Lung microvascular endothelial cell (primary cell): Measurements from ENCODE around the gene PNKP. TPM values are rescaled to one million over a fixed set of nuclear protein-coding genes. Genes with fewer than 3 reads are reported as not detected.

Source experiments
- DNase-seq, 2 donors: peaks; one replicate each; pipeline versions ENCODE4 v3.0.0 to v3.0.0-alpha.2; 2010; ENCODE audit warnings: low read depth in 2 of 2
- total RNA-seq: library from RNA; depleted of rRNA; stranded (reverse); fragments of >200 nt; gene quantifications from 2 replicates; pipeline ENCODE4 v1.2.1, GENCODE V29; 2014

PNKP gene
- total RNA-seq, 1 donor from 2014 or later, result 27.4 TPM

DNA sequence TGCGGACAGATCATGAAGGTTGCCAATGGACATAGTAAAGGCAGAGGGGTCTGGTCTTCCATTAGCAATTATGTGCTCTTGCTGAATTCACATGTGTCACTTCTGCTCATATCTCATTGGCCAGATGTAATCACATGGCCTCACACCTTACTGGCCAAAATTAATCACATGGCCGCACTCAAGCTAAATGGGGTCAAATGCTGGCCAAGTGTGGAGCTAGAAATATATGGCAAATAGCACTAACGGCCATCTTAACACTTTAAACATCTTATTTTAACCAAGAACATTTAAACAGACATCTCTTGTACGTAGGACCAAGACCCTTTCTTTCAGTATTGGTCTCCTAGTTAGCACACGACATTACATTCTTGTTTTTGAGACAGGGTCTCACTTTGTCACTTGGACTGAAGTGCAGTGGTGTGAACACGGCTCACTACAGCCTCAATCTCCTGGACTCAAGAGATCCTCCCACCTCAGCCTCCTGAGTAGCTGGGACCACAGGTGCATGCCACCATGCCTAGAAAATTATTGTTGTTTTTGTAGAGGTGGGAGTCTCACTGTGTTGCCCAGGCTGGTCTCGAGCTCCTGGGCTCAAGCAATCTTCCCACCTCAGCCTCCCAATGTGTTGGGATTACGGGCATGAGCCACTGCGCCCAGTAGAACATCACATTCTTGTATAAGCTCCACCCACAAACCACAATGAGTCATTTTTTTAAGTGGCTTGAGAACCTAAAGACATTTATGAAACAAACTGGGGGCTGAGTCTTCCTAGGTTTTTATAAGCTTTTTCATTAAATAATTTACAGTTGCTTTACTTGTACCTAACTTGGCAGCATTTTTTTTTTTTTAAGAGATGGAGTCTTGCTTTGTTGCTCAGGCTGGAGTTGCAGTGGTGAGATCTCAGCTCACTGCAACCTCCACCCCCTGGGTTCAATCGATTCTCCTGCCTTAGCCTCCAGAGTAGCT is 19.4 kb downstream of the PNKP start:
- peak in 1 of 2 donors; percentile 74 for DNase-seq

DNA sequence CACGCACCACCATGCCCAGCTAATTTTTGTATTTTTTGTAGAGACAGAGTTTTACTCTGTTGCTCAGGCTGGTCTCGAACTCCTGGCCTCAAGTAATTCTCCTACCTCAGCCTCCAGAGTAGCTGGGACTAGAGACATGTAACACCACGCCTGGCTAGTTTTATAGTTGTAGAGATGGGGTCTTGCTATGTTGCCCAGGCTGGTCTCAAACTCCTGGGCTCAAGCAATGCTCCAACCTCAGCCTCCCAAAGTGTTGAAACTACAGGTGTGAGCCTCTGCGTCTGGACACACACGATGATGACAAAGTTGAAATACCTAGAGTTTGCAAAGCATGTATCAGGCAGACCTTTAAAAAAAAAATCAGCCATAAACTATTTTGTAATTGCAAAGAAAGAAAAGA is 21.0 kb downstream of the PNKP start:
- DNase-seq, result no peak

DNA sequence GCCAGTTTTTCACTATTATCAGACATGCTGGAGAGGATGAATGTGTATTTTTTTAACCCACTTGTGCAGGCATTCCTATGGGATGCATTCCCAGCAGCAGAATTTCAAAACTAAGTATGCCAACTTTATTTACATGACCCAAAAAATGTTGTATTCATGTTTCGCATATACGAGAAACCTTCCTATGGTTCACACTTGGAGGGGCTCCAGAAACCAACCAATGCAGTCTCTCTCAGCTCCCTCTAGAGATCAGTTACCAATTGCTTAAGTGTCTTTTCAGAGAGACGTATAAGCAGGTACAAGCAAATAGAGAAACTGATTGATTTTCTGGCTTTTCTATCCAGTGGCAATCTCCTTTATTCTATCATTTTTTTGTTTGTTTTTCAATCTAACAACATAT is 22.0 kb downstream of the PNKP start:
- no peak for DNase-seq

DNA sequence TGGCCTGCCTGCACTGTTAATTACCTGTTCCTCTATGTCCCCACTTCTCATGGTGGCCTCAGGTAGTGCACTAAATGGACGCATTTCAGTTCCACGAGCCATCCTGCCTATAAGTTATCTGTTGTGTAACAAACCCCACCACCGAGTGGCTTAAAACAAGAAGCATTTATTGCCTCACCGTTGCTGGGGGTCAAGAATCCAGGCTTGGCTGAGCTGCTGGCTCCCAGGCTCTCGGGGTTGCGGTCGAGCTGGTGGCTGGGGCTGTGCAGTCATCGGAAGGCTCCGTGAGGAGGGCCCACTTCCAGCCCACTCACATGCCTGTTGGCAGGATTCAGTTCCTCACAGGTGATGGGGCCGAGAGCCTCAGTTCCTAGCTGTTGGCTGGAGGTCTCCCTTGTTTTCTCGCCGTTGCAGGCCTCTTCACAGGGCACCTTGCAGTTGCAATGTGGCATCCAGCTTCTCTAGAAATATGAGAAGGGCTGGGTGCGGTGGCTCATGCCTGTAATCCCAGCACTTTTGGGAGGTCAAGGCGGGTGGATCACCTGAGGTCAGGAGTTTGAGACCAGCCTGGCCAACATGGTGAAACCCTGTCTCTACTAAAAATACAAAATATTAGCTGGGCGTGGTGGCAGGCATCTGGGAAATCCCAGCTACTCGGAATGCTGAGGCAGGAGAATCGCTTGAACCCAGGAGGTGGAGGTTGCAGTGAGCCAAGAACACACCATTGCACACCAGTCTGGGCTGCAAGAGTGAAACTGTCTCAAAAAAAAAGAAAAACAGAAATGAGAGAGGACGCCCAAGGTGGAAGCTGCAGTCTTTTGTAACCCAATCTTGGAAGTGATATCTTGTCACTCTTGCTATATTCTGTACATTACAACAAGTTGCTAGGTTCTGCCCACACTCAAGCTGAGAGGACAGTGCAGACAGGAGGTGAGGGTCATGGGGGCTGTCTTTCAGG is 23.0 kb downstream of the PNKP start:
- DNase-seq, result no peak

DNA sequence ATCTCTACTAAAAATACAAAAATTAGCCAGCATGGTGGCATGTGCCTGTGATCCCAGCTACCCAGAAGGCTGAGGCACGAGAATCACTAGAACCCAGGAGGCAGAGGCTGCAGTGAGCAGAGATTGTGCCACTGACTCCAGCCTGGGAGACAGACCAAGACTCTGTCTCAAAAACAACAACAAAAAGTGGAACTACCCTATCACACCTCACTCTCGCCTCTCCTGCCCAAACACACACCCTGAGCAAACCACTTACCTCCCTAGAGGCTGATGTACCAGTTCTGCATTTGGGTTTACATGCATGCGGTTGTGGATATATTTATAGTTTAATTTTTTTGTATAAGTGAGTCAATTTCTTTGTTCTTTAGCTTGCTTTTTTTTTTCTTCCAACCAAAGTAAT is 24.1 kb downstream of the PNKP start:
- no peak for DNase-seq

DNA sequence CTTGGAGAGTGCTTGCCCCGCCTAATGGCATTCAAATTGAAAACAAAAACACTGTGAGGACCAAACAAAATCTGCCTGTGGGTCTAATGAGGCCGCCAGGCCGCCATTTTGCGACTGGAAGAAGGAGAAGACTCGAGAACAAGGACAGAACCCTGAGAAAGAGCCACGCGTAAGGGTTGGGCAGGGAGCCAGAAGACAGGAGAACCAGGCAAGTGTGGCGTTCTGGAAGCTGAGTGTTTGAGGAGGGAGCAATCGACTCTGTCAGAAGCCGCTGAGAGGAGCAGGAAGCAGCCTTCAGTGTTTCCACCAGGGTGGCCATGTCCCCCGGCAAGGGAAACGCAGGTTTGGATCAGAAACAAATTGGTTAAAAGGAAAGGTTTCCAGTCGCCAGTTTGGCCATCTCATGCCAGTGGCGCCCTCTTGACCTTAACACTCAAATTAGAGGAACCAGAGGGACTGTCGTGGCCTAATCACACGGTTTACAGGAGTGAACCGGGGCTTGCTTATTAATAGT is 26.6 kb downstream of the PNKP start:
- DNase-seq, result no peak

DNA sequence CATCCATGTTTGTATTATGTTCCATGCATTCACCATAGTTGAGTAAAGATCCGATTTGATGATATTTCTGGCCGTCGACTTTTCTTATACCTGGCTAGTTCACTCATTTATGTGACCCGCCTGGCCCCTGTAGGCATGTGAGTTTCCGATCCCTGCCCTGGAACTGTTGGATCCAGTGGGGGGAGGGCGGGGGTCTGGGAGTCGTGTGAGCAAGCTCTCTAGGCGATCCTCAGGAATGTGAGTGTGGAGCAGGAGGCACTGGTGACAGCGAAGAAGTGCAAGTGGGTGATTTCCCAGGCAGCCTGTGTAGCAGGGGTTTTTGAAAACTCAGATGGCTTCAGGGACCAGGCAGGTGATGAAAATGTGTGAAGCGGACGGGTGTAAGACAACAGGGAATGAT is 27.1 kb downstream of the PNKP start:
- DNase-seq, result no peak

DNA sequence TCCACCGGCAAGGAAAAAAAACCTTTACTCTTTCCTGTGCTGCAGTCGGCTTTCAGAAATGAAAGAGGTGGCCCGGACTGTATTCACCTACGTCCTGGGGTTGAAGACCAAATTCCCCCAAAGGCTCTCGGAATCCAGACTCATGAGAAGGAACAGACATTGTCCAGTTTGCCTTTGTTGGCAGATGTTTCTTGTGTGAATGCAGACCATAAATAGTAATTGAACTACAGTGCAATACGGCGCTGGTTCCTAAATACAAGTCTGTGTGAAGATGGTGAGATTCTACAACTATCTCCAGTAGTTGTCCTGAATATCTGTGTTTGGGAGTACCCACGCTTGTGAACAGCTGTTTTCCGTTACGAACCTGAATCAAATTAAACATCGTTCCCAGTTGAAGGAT is 27.7 kb downstream of the PNKP start:
- DNase-seq, result no peak

DNA sequence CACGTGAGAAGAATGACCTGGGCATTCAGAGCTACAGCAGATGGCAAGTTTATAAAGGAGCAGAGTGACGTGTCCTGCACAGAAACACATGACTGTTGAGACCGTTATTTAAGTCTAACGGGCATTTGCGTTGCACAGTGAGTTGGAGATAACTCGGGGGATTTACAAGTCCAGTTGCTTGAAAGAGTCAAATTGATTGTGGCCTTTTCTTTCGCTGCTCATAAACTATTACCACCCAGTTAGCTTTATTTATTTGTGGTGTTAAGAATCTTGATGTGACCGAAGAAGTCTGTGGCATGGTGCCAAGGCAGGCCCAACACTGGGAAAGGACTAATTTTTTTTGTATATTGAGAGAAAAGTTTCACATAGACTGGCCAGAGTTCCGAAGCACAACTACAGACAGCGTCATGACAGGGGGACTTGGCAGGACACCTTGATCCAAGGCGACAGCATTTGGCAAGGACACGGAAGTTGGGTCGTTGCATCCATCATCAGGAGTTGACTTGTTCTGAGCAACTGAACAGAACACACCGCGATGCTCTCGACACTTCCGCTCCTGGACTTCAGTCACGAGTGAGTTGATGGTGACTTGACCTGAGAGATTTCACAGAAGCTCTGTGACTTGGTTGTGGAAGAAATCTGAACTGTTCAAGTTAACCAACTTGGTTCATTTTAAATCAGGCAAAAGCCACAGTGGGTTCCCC is 28.3 kb downstream of the PNKP start:
- no peak for DNase-seq

DNA sequence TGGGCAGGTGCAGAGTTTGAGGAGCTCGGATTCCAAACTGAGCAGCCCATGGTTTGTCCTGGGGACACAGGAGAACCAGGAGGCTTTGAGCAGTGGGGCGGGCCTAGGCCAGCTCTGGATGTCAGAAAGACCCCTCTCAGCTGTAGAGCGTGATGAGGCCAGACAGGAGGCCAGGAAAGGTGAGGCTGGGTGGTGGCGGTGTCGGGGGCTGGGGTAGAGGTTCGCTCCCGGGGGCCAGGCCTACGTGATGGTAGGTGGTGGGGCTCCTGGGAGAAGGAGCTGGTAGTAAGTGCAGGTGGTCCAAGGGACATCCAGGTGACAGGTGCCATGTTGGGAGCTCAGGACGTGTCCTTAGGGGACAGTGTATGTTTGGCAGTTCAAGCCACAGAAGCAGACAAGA is 30.0 kb downstream of the PNKP start:
- DNase-seq, result no peak

DNA sequence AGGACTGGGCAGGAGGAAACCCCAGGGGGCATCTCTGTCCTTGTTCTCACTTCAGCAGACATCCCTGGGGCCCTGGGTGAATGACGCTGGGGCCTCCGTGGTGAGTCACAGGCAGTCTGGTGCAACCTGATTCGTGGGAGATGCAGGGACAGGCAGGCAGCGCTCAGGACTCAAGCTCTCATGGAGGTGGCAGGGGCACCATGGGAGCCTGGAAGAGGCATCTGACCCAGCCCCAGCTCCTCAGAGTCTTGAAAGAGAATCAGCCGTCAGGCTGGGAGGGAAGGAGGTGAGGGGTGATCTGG is 30.4 kb downstream of the PNKP start:
- DNase-seq, result no peak

DNA sequence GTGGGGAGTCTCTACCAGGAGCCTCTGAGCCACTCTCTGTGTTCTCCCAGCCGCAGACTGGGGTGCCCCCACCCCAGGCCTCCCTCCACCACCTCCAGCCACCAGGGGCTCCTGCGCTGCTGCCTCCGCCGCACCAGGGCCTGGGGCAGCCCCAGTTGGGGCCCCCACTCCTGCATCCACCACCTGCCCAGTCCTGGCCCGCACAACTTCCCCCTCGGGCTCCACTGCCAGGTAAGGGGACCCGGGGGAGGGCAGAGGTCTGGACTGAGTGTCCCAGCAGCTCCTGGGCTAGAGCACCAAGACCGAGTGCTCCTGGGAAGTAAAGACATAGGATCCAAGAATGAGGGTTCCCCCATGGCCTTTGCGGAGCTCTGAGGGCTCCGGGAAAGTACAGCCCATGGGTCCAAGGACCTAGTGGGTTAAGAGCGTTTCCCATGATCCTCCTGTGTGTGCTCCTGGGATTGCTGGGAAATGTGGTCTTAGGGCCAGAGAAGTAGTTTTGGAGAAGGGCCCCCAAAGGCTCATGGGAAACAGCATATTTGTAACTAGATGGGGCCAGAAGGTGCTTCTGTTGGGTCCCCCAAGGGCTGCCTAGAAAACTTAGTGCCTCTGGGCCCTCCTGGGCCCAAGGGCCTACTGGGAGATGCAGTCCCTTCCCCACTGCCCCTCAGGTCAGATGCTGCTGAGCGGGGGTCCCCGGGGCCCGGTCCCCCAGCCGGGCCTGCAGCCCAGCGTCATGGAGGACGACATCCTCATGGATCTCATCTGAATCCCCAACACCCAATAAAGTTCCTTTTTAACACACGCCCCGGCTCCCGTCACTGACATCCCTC is 31.0 kb downstream of the PNKP start:
- no peak for DNase-seq

DNA sequence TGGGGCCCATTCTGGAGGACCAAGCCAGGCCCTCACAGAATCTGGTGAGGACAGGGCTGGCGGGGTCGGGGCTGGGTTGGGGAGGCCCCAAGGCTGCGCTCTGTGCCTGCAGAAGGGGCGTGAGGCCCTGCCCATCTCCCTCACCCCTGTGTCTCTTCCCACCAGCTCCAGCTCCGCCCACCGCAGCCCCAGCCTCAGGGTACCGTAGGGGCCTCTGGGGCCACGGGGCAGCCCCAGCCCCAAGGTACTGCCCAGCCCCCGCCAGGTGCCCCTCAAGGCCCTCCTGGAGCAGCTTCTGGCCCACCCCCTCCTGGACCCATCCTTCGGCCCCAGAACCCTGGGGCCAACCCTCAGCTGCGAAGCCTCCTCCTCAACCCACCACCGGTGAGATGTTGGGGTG is 31.8 kb downstream of the PNKP start:
- no peak for DNase-seq

DNA sequence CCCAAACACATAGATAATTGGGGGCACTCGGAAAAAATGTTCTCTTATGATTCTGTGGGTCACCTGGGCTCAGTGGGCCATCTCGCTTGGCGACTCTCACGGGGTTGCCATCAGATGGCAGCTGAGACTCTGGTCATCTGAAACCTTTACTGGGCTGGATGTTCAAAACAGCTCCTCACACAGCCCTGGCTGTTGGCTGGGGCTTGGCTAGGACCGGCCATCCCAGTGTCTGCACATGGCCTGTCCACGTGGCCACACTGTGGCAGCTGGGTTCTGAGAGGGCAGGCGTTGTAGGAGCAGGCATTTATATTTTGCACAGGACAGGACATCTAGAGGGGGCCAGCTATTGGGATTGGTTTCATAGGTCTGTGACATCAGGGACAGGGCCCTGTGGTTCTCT is 33.8 kb downstream of the PNKP start:
- DNase-seq, result no peak

DNA sequence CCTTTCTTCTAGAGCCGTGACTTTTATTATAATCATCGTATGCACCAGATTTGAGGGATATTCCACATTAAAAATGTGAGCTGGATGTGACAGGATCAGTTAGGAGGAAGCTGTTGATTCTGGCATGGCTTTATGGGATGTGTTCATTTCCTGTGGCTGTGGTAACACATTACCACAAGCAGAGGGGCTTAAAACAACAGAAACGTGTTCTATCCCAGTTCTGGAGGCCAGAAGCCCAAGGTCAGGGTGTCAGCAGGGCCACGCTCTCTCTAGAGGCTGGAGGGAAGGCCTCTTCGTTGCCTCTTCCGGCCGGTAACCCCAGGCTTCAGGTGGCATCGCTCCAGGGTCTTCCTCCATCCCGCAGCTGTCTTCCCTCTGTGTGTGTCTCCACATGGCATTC is 34.8 kb downstream of the PNKP start:
- DNase-seq, result peak; percentile 36 to 92

DNA sequence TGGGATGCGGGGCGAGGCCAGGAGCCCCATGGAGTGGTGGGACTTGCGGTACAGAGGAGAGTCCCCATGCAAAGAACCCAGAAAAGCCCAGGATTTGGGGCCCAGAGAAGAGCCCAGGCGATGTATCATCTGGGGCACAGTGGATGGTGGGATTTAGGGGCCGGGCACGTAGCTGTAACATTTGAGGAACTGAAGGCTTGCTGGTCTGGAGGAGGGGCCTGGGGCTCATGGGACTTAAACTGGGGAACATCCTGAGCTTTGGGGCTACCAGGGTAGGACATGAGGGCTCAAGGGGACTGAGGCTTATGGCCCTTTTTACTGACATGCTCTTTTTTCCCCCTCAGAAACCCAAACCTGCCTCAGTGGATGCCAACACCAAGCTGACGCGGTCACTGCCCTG is 35.8 kb downstream of the PNKP start:
- no peak for DNase-seq

DNA sequence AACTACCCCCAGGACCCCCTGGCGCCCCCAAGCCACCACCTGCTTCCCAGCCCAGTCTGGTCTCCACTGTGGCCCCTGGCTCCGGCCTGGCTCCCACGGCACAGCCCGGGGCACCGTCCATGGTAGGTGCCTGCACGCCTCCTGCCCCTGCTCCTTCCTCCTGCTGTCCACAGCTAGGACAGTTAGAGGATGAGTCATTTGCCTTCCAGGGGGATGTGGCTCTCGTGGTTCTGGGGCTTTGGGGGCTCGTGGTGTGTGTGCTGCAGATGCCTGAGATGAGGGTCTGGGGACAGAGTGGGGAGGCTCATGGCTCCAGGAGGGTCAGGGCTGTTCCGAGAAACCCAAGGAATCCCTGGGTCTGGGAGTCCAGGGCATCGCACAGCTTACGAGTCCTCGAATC is 36.6 kb downstream of the PNKP start:
- no peak for DNase-seq

DNA sequence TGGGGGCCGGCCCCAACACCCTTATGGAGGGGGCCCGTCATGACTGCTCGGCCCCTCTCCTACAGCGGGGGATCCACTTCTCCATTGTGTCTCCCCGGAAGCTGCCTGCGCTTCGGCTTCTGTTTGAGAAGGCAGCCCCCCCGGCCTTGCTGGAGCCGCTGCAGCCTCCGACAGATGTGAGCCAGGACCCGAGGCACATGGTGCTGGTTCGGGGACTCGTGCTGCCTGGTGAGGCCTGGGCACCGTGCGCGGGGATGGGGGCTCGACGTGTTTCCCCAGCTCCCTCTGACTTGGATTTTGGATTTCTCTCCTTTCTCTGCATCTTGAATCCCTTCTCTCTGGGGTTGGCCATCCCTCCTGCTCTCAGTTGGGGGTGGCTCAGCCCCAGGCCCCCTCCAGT is 37.7 kb downstream of the PNKP start:
- DNase-seq, result no peak

DNA sequence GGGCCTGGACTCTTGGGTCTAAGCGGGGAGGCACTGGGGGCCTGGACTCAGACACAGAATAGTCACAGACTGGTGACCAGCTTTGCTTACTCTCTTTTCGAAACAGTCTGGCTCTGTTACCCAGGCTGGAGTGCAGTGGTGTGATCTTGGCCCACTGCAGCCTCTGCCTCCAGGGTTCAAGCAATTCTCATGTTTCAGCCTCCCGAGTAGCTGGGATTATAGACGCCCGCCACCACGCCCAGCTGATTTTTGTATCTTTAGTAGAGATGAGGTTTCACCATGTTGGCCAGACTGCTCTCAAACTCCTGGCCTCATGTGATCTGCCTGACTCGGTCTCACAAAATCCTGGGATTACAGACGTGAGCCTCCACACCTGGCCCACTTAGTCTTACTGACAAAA is 38.2 kb downstream of the PNKP start:
- no peak for DNase-seq

DNA sequence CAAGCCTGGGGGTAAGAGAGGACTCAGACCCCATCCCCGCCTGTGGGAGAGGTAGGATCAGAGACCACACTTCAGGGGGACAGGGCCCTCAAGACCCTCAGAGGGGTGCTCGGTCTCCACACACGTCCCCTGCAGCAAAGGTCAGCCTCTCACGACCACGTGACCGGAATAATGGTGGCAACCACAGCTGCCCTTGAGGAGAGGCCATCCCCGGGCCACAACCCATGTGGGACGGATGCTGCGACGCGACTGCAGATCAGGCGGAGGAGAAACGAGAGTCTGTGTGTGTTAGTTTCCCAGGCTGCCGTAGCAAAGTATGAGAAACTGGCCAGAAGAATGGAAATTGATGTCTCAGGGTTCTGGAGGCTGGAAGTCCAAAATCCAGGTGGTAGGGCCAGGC is 40.3 kb downstream of the PNKP start:
- no peak for DNase-seq

DNA sequence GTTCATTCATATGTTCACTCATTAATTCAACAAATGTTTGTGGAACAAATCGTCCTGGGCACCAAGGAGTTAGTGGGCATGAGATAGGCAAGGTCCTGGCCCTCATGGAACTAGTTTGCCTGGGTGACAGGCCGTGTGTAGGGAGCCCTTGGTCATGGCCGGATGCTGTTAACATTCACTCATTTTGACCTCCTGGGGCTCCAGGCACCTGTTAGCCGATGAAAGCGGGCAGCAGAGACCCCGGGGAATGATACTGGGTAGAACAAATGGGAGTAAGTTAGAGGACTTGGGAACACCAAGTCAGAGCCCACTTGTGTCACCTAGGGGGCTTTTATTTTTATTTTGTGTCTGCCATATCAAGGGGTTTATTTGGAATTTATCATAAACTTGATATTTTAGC is 42.7 kb downstream of the PNKP start:
- DNase-seq, result no peak
